ENCODE measurements around the gene CEP76.

DNA sequence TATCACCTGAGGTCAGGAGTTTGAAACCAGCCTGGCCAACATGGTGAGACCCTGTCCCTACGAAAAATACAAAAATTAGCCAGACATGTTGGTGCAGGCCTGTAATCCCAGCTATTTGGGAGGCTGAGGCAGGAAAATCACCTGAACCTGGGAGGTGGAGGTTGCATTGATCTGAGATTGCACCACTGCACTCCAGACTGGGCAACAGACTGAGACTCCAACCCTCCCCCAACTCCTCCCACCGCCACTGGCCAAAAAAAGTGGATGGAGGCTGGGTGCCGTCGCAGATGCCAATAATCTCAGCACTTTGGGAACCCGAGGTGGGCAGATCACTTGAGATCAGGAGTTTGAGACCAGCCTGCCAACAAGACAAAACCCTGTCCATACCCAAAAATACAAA is 34.5 kb downstream of the CEP76 start:
- TF ChIP-seq, protein P1, sequence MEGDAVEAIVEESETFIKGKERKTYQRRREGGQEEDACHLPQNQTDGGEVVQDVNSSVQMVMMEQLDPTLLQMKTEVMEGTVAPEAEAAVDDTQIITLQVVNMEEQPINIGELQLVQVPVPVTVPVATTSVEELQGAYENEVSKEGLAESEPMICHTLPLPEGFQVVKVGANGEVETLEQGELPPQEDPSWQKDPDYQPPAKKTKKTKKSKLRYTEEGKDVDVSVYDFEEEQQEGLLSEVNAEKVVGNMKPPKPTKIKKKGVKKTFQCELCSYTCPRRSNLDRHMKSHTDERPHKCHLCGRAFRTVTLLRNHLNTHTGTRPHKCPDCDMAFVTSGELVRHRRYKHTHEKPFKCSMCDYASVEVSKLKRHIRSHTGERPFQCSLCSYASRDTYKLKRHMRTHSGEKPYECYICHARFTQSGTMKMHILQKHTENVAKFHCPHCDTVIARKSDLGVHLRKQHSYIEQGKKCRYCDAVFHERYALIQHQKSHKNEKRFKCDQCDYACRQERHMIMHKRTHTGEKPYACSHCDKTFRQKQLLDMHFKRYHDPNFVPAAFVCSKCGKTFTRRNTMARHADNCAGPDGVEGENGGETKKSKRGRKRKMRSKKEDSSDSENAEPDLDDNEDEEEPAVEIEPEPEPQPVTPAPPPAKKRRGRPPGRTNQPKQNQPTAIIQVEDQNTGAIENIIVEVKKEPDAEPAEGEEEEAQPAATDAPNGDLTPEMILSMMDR (IDR thresholded peaks at IDR 0.05) = no peak
- no peak for TF ChIP-seq POLR2A (IDR thresholded peaks at IDR 0.05)
- no peak for TF ChIP-seq POLR2AphosphoS5 (IDR thresholded peaks at IDR 0.05)
